ENCODE results near the gene ZNF618.

Gene ZNF618

GRCh38 chr9:113962396-113962795 lies 86.3 kb downstream of the ZNF618 start:
- no peak for DNase-seq

DNA sequence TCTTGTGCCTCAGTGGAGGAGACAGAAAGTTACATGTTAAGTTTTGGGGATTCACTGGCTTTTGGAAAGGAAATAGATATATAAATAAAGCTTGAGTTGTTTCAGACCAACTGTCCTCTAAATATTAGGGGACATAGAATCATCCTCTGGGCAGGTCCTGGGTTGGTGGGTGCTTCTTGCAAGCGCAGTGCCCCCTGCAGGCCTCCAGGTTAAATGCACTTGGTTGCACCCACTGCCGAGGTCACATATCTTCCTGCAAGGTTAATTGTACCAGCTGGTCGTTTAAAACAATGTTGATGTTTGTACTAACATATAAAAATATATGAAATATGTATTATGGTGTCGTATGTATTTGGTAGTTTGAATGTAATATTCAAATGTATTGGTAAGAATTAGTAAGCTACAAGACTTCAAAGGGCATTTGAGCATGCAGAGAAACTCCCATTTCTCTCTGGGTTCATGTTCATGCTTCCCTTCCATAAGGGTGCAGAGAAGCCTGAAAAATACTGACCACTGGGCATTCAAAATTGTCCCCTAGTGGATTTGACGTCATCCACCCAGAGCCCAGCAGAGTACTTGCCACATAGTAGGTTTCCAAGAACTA lies 87.0 kb downstream of the ZNF618 start:
- DNase-seq: peak in 1 of 2 experiments; percentile 1

DNA sequence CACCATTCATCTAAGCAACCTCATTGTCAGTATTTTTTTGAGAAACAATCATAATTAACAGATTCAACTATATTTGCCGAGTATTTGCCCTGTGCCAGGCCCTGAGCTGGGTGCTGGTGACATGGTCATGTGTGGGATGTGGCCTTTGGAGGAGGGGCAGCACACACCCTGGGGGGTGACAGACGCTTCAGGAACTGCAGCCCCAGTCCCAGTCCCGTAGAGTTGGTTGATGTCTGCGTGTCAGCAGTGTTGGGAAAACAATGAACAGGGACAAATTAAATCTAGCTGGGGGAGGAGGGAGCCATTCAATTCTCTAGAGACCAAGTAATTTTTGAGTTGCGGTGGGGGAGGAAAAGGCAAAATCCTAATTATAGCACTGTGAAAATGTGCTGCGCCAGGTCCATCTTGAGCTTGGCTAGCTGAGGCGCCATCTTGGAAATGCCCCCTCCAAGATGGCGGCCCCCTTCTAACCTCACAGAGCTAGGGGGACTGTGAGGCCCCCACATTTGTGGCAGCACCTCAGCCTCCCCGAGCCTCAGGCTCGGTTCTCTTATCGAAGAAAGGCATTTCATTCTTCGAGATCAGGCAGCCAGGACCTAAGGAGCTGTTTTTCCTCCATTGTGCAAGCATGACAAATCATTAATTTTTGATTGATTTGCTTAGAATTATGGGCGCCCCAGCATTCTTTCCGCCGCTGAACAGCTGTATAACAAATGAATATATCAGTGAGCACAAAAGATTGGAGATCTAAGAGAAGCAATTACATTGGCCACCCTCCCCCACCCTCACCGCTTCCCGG lies 87.8 kb downstream of the ZNF618 start:
- no peak for DNase-seq

DNA sequence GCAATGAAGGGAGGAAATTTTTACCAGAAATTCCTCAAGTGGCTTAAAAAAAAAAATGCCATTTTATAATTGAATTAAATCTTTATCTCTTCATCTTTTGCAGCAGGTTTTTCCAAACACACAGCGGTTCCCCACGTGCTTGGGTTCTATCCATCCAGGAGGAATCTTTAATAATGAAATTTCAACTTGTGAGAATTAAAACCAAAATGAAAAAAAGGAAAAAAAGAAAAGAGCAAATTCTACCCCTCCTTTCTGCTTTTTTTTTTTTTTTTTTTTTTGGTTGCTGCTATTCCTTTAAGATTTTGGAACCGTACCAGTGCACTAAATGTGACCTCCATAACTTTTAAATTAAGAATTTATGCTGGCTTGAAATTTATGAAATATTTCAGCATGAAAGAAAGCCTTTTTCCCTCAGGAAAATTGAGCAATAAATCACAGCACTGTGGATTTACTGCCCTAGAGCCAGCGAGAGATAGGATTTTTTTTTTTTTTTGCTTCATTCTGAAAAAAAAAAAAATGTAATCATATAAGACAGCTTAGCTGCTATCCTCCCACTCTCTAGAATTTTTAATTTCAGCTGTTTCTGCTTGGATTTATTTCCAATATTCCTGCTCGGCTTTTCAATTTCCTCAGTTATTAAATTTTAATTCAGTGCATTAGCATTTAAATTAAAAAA lies 88.5 kb downstream of the ZNF618 start:
- DNase-seq: no peak

DNA sequence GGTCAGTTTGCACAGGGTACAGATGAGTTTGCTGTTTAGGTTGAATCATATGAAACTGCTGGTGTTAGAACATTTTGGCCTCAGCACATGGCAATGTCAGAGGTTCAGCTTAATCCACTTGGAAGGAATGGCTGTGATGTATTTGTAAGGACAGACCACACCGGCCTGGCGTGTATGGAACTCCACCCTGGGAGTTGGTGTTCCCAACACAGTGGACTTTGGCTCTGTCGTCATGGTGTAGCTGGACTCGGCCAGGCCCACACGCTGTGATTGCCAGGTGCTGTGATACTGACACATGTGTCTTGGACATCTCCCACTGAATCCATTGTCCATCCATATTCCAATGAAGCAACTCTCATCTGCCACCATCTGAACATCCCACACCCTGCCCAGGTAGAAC lies 90.3 kb downstream of the ZNF618 start:
- no peak for DNase-seq

DNA sequence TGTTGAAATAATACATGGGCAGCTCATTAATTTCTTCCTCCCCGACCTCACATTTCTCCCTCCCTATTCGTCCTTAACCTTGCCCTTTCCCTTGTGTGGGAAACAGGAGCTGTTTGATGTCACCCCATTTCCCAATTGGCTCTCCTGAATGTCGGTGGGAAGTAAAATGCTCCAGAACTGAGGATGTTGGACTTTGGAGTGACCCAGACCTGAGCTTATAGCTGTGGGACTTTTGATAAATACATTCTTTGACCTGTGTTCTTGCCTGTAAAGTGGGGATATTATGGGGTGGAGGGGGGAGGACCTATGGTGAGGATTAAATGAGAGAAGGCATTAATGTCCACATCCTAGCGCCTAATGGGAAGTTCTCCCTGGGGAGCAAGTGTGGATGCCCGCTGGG lies 91.3 kb downstream of the ZNF618 start:
- no peak for DNase-seq

GRCh38 chr9:113969343-113969742 lies 93.2 kb downstream of the ZNF618 start:
- DNase-seq: no peak

- no peak for DNase-seq
Observed at GRCh38 chr9:113973226-113973625, 97.1 kb downstream of the ZNF618 start.

- no peak for DNase-seq
Observed at GRCh38 chr9:113973963-113974413, 97.9 kb downstream of the ZNF618 start.

DNA sequence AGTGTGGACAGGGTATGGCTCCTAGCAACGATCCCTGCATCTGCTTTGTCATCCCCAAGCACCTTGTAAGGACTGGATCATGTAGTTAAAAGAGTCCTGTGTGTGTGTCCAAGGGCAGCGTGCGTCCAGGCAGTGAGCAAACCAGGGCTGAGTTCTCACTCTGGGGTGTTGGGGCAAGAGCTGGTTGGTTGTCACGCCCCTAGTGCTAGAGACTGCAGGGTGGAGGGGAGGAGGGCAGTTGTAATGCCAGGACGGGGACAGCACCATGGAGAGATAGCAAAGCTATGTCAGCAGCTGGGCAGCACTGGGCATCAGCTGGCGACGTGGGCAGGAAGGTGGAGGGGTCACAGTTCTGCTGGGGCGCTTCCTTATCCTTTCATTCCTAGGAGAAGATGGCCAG lies 100.8 kb downstream of the ZNF618 start:
- no peak for DNase-seq

GRCh38 chr9:113978725-113979342 lies 102.7 kb downstream of the ZNF618 start:
- DNase-seq: no peak

DNA sequence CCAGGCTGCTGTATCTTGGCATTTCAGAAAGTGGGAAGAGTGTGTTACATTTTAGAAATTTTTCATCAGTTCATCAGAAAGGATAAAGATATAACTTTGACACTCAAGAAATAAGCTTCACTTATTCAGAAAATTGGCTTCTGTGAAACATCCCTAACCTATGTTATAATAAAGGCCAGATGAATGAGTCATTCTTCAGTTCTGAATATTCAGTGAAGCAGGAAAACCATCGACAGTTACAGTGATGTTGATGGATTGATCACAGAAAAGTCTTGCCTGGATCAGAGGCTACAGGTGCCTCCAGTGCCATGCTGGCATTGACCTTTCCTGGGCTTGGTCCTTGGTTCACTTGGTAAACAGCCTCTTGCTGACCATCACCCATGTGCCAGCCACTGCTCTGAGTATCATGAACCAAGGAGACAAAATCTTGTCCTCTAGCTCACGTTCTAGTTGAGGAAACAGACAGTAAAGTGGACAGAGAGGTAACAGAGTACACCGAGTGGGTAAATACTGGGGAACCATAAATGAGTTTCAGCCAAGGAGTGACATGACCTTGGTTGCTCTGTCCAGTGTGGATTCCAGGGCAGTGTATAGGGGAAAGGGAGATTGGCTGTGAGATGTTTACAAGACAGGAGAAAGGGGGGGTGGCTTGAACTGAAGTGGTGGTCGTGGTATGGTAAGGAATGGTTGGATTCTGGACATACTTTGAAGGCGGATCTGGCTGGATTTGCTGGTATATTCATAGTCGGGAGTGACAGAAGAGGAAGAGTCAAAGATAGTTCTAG lies 103.4 kb downstream of the ZNF618 start:
- DNase-seq: no peak

DNA sequence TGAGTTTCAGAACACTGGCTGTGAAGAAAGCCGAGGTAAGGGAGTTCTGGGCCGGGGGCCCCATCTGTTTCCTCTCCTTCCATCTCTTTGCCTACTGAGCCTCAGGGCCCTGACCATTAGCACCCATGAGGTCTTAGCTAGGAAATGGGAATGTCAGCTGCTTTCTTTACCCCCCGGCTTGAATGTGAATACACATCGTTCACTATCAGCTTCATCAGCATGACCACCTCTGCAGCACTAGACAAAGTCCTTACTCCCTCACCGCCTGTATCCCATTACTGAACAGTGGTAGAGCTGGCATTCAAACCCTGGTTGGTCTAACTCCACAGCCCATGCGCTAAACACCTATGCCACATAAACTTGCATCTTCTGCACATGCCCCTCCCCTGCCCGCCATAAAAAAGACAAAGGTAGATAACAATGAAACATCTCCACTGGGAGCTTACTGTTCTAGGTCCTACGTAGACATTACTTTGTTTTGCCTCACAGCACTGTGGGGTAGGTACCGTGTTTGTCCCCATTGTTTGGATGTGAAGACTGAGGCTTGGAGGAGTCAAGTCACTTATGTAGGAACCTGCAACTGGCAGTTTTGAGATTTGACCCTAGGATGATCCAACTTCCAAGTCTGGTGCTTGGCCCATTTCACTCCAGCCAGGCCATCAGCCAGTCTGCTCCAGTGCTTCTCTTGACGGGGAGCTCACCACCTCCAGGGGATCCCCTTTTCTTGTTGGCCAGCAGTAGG lies 108.7 kb downstream of the ZNF618 start:
- no peak for DNase-seq

GRCh38 chr9:113985968-113986585 lies 110.0 kb downstream of the ZNF618 start:
- no peak for DNase-seq

- DNase-seq: no peak
Observed at GRCh38 chr9:113986931-113987330, 110.8 kb downstream of the ZNF618 start.

- DNase-seq: no peak
Observed at GRCh38 chr9:113987526-113987925, 111.4 kb downstream of the ZNF618 start.

- DNase-seq: no peak
Observed at GRCh38 chr9:113988385-113989016, 112.4 kb downstream of the ZNF618 start.

DNA sequence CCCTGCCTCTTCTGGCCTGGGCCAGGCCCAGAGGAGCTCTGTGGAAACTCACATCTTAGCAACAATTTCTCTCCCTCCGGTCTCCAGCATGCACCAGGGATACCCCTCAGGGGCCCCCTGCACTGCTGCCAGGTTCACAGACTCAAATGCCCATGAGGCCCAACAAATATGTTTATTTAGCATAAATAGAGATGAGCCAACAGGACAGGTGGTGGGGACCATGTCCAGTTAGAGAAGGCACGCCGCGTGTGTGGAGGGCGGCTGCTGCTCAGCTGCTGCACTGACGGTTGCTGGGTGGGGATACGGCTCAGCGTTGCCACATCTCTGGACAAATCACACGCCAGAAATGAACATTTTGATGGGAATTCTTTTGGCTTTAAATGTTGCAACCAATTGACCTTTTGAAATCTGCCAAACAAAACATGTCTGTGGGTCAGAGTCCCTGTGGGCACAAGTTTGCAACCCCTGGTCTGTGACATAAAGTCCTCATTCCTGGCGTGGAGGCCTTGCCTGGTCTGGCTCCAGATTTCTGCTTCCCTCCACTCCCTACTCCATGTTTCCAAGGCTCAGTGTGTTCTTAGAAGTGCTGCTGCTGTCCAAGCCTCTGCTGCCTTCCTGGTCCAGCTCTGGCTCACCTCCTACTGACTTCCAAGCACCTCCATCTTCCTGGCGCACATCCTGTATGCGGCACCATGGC lies 113.1 kb downstream of the ZNF618 start:
- DNase-seq: no peak

DNA sequence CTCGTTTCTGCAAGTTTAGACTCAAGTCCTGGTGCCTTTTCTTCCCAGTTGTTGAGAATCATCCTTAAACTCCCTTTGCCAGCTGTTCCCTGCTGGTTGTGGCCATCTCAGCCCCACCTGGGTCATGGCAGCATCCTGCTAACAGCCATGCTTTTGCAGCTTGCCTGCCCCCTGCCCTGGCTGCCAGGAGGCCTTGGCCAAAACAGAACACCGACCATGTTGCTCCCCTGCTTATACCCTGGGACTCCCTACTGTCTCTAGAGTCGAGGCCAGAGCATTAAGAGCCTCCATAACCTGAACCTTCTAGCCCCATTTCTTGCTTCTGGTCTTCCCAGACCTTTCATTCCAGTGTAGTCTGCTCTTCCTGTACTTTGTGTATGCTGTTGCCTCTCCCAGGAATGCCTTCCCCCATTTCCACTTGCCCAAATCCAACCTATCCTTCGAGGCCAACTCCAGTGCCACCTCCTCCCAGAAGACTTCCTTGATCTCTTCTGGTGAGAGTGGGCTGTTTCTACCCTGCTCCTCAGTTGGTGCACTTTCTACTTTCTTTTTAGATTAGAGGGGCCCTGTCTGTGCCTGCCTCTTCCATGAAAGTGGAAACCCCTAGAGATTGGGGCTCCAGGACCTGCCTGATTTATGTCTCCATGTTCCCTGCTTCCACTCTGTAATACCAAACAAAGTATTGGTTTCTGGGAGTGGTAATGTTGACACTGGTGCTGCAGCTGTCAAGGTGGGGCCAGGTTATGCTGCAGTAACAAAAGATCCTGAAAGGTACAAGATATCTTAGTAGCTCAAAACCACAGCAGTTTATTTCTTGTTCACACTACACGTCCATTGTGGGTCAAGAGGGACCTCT lies 113.8 kb downstream of the ZNF618 start:
- DNase-seq: no peak

- no peak for DNase-seq
Observed at GRCh38 chr9:113990570-113990907, 114.4 kb downstream of the ZNF618 start.
